GM21515 (cell line): ENCODE data around the gene DIDO1.
"Not testable (repeated sequence)": the region's sequence is repeated elsewhere in the genome, so short reads cannot be mapped to it uniquely, and the experiment has no call there.

Experiments used
- ATAC-seq: cut with Tn5 transposase; IDR thresholded peaks from one replicate; pipeline ENCODE4 v1.9.1; 2021; ENCODE audit not compliant: unreplicated experiment

The DIDO1 gene

GRCh38 chr20:62962891-62963613 lies 36.7 kb upstream of the DIDO1 start:
- no peak for ATAC-seq

DNA sequence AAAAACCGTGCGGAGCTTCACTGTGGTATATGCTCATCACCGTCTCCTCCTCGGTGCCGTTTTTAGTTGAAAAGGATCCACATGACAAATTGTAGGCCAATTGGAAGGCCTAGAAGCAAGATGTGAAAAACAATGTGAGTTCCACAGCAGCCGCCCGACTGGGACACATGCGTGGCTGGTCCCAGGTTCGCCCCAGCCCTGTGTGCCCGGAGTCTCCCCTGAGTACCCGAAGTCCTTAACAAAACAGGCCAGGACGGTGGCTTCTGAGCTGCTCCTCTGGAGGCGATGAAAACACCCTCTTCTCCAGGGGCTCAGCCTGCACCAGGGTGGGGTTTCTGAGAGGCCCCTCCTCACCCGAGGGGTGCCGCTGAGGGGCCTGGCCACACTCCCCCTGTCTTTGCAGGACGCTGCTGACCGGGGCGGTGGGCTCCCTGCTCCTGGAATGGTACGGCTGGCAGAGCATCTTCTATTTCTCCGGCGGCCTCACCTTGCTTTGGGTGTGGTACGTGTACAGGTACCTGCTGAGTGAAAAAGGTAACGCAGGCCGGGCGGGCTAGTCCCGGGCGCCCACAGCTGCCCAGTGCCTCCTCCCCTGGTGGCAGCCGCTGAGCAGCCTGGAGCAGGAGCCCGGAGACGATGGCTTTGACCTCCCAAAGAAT lies 36.0 kb upstream of the DIDO1 start:
- ATAC-seq: no peak

- ATAC-seq: no peak
These were observed 35.5 kb upstream of the DIDO1 start for GRCh38 chr20:62961799-62962198.

DNA sequence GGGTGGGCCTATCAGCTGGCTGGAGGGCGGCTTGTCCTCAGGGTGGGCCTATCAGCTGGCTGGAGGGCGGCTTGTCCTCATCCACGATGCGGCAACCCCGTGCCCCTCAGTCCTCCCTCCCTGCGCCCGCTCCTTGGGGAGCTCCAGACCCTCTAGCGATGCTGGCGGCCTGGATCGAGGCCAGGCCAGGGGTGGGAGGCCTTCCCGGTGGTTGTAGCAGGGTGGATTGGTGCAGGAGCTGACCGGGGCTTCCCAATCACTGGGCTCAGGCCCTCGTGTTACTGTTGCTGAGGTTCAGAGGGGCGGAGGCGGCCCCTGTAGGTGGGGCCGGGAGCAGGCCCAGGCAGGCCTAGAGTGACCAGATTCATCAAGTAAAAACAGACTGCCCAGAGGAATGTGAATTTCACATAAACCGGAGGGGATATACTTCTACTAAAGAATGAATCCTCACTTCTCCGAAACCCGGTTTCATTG lies 35.0 kb upstream of the DIDO1 start:
- ATAC-seq: no peak

GRCh38 chr20:62960446-62961309 lies 34.4 kb upstream of the DIDO1 start:
- not testable (repeated sequence) for ATAC-seq

DNA sequence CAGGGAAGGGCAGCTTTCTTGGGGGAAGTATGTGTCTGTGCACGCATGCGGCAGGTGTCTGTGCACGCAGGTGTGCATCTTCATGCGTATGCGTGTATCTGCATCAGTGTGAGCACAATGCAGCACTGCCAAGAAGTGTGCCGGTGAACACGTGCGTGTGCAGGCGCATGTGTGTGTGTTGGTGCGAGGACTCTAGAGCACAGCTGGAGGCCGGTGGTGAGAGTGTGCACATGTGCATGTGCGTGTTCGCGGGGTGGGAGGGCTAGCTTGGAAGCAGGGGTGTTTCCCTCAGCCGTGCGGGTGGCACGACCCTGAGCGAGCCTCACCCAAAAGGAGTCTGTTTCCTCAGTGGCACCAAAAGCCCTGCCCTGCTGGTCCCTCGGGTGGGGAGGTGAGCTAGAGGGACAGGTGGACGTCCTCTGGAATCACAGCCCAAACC lies 33.7 kb upstream of the DIDO1 start:
- no peak for ATAC-seq

DNA sequence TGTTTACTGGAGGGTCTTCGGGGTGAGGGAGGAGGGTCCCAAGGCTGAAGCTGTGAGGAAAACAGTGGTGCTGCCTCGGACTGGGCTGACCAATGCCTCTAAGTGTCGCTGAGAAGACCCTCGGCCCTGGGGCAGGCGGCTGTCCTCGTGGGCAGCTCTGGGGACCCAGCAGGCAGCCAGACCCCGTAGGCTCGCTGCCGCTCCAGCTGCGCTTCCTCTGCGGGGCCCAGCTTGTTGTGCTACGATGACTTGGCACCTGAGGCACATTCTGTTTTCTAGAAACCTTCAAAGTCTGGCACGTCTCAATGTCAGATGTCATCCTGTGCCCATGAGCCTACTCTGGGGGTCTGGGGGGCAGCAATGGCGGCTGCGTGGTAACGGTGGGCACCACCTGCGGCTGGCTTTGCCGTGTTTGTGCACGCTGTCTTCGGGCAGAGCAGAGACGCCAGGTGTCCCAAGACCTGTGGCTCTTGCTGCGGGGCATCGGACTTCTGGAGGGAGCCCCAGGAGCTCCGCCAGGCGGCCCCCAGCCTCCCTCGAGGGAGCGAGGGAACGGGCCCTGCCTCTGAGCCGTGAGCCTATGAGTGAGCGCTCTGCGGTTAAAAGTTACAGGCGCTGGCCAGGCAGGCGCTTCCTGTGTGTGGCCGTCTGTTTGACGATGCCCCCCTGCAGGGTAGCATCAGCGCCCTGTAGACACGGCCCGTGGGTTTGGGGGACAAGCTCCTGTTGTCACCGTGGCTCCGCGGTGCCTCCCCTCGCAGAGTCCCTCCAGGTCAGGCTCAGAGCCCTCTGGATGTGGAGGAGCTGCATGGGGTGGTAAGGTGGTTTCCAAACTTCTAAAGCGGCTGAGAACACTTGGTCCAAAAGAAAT lies 33.0 kb upstream of the DIDO1 start:
- no peak for ATAC-seq

GRCh38 chr20:62958388-62959100 lies 32.2 kb upstream of the DIDO1 start:
- no peak for ATAC-seq

DNA sequence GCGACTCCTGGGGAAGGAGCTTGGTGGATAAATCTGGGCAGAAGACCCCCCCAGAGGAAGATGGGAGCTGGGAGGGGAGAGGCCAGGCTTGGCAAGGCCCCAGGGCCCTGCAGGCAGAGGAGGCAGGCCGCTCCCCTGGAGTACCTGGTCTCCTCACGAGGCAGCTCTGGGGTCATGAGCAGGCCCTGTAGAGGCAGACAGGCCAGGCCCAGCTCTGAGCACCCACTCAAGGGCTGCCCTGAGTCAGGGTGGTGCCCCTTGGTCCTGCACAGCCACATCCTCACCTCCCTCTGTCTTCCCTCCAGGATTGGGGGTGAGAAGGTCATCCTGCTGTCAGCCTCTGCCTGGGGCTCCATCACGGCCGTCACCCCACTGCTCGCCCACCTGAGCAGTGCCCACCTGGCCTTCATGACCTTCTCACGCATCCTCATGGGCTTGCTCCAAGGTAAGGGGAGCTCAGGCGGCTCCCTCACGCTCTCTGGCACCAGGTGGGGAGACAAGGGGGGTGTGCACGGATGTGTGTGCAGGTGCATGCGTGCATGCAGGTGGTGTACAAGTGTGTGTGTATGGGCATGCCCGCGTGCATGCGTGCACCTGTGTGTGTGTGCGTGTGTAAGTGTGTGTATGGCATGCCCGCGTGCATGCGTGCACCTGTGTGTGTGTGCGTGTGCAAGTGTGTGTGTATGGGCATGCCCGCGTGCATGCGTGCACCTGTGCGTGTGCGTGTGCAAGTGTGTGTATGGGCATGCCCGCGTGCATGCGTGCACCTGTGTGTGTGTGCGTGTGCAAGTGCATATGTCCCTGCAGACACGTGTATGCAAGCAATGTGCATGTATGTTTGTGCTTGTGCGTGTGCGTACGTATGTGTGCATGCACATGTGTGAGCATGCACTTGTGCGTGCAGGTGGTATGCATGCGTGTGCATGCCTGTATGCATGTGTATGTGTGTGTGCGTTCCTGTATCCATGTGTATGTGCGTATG lies 31.1 kb upstream of the DIDO1 start:
- no peak for ATAC-seq

GRCh38 chr20:62956387-62957135 lies 30.3 kb upstream of the DIDO1 start:
- no peak for ATAC-seq

- no peak for ATAC-seq
These were observed 29.4 kb upstream of the DIDO1 start for GRCh38 chr20:62955519-62956386.

DNA sequence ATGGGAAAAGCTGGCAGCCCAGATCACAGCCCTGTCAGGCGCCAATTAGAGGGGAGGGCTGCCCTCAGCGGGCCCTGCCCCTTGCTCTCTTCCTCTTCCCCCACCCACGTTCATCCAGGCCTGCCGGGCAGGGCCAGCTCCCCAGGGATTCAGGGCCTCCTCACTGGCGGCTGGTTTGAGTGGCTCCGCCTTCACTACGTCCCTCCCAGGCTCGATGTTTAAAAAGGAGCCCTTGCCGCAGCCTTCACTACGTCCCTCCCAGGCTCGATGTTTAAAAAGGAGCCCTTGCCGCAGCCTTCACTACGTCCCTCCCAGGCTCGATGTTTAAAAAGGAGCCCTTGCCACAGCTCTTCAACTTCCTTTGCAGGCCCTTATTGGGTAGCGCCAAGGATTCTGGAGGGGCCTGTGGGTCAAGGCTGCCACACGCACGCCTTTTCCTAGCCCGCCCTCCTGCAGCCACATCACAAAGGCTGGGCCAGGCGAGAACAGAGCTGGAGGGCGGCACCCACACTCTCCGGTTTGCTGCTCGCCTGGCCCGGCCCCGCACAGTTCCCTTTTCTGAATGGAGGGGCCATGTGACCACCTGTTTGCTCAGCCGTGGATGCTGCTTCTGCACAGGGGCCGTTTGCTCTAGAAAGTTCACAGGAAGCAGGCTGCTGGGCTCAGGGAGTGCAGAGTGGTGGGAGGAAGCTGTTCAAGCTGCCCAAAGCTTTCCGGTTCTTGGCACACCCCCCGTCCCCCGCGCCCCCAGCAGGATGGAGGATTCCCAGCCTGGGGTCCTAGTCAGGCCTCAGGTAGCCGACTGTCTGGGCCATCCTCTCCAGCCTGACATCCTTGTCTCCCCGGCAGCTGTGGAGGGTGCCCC lies 27.8 kb upstream of the DIDO1 start:
- peak; percentile 68 for ATAC-seq

- no peak for ATAC-seq
These were observed 26.9 kb upstream of the DIDO1 start for GRCh38 chr20:62952968-62953838.

- peak; percentile 41 for ATAC-seq
These were observed 26.2 kb upstream of the DIDO1 start, which contains the start of gene SLC17A9 for GRCh38 chr20:62952373-62952967. TSS of gene SLC17A9 (plus strand) at chr20:62952709. CDS start at chr20:62952831, 122 bp downstream.

- no peak for ATAC-seq
These were observed 25.6 kb upstream of the DIDO1 start for GRCh38 chr20:62951896-62952372.
